Measurements from ENCODE around the gene TMEM212. TPM values are rescaled to one million over a fixed set of nuclear protein-coding genes. Genes with fewer than 3 reads are reported as not detected.
A peak's percentile ranks its signal among the peaks of the same experiment; 100 is the strongest.

Gene TMEM212
- total and polyA plus RNA-seq, 9 of the 15 experiments (the other 6 are each of a cell fraction or from before 2014, with no cell fraction given) = not detected

DNA sequence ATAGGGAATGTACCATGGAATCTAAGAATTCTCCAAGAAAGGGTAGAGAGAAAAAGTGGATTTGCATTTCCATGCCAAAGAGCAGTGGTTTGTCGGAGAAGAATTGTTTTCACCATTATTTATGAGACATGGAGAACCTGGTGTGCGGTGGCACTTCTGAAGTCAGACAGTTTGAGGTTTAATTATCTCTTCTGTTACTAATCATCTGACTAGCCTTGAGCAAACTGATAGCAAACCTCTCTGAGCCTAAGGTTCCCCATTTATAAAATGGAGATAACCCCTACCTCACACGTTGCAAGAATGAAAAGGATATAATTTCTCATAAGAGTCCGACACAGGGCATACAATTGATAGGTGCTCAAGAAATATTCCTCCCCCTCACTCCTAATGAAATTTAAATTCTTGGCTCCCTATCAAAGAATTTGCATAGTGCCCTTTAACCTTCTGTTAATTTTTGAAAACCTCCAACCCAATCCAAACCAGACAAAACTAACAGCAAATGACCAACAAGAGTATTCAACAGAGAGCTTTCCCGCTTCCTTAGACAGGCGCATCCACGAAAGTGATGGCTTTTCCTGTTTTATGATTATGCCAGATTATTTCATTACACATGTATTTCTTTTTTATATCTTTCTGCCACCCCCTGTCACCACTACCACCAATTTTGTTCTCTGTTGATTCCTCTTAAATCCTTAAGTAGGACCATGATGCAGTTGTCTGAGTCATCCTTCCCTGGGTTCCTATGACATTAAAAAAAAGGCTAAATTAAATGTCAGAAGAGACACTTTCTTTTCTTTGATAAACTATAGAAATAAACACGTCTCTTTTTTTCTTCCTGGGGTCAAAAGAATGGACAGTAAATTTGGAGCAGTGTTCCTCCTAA is 28.5 kb downstream of the TMEM212 start (continued):
- TF ChIP-seq POLR2AphosphoS2 (IDR thresholded peaks at IDR 0.05; ENCODE audit: low read length) (no peak), HDAC1 (IDR thresholded peaks at IDR 0.05) (no peak), SPI1 (IDR thresholded peaks at IDR 0.05; ENCODE audit: borderline replicate concordance, low read depth, low read length) (no peak), ZNF75A (CRISPR knock-in tag; IDR thresholded peaks at IDR 0.05) (0 out of 2 replicates have a peak, but pooled peaks have one; percentile 23), ZNF717 (CRISPR knock-in tag; IDR thresholded peaks at IDR 0.05) (no peak), CHAMP1 (IDR thresholded peaks at IDR 0.05) (peak; percentile 55; the same call in 1 of the 2 replicates), PTTG1 (tag; IDR thresholded peaks at IDR 0.05; ENCODE audit: low read depth) (0 out of 2 replicates have a peak, but pooled peaks have one; percentile 37), SMARCA4 (IDR thresholded peaks at IDR 0.05) (peak; percentile 51; the same call in 1 of the 2 replicates), ZNF3 (CRISPR knock-in tag; IDR thresholded peaks at IDR 0.05) (0 out of 2 replicates have a peak, but pooled peaks have one; percentile 34), MTA1 (IDR thresholded peaks at IDR 0.05; ENCODE audit: borderline replicate concordance) (no peak; the same call in 1 of the 2 replicates), DEAF1 (CRISPR knock-in tag; IDR thresholded peaks at IDR 0.05) (0 out of 2 replicates have a peak, but pooled peaks have one; percentile 21), RBBP5 (IDR thresholded peaks at IDR 0.05; ENCODE audit: borderline replicate concordance, insufficient read depth, low read length, poor library complexity, severe bottlenecking) (no peak), ZMIZ1 (IDR thresholded peaks at IDR 0.05; ENCODE audit: low read depth in 2 of 2, low read length in 2 of 2) (no peak)
- TF ChIP-seq, protein P1, sequence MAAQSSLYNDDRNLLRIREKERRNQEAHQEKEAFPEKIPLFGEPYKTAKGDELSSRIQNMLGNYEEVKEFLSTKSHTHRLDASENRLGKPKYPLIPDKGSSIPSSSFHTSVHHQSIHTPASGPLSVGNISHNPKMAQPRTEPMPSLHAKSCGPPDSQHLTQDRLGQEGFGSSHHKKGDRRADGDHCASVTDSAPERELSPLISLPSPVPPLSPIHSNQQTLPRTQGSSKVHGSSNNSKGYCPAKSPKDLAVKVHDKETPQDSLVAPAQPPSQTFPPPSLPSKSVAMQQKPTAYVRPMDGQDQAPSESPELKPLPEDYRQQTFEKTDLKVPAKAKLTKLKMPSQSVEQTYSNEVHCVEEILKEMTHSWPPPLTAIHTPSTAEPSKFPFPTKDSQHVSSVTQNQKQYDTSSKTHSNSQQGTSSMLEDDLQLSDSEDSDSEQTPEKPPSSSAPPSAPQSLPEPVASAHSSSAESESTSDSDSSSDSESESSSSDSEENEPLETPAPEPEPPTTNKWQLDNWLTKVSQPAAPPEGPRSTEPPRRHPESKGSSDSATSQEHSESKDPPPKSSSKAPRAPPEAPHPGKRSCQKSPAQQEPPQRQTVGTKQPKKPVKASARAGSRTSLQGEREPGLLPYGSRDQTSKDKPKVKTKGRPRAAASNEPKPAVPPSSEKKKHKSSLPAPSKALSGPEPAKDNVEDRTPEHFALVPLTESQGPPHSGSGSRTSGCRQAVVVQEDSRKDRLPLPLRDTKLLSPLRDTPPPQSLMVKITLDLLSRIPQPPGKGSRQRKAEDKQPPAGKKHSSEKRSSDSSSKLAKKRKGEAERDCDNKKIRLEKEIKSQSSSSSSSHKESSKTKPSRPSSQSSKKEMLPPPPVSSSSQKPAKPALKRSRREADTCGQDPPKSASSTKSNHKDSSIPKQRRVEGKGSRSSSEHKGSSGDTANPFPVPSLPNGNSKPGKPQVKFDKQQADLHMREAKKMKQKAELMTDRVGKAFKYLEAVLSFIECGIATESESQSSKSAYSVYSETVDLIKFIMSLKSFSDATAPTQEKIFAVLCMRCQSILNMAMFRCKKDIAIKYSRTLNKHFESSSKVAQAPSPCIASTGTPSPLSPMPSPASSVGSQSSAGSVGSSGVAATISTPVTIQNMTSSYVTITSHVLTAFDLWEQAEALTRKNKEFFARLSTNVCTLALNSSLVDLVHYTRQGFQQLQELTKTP (IDR thresholded peaks at IDR 0.05; ENCODE audit: low read depth in 1 of 2, partially characterized antibody in 2 of 2) = peak in 1 of 2 experiments; percentile 23
